Pulmonary artery endothelial cell (primary cell): ENCODE results near the gene GABRE. TPM values are rescaled to one million over a fixed set of nuclear protein-coding genes. Genes with fewer than 3 reads are reported as not detected.
"Not testable (repeated sequence)": the region's sequence is repeated elsewhere in the genome, so short reads cannot be mapped to it uniquely, and the experiment has no call there.

Experiments
- DNase-seq: peaks from one replicate; pipeline ENCODE4 v3.0.0-alpha.2; 2011; ENCODE audit warnings: low read depth, low spot score
- total RNA-seq: library from RNA; depleted of rRNA; stranded (reverse); fragments of >200 nt; gene quantifications from 2 replicates; pipeline ENCODE4 v1.2.3, GENCODE V29; 2014

GABRE gene
- total RNA-seq, 1 donor from 2014 or later: 3.7 TPM

DNA sequence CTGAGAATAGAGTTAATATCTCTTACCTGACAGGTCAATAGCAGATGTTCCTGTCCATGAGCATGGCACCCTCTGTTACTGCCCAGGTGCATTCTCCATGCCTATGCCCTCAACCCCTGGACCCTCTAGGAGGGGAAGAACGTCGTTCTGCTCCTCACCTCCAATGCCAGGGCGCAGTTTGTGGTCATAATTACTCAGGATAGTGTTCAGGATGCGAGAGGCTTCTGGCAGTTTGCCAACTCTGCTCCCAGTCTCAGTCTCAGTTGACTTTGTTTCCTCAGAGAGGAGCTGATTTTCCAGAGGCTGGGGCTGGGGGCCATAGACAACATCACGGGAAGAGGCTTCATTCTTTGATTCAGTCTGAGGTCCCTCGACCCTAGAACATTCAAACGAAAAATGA, 4.4 kb downstream of the GABRE start:
- DNase-seq: no peak

DNA sequence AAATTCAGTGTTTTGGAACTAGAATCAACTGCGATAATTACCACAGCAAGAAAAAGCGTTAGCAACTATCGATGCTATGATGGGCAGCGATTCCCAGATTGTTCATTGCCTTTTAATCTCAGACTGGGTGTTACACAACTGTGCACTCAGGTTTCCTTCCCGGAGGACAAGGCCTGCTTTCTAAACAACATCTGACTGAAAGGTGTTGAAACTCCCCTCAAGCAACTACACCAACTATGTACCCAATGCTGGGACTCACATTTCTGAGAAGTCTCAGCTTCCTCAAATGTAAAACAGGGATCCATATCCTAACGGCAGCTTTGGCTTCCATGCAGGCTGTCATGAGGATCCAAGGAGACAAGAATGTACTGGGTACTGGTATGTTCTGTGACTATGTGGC, 8.2 kb downstream of the GABRE start:
- DNase-seq: no peak

DNA sequence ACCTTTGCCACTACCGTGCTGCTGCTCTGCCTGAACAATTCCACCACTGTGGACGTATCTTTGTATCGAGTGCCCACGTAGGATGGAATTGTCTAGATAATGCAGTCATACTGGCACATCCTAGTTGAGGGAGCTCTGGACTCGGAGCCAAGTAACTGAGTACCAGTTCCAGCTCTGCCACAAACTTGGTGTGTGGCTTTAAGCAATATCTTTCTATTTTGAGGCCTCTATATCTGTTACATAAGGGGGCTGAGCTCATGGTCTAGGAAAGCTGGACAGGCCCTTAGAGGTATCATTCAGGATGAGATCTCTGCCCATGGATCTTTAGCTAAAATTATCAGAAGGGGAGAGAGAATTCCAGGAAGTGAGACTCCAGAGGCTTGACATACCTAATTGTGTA, 12.4 kb downstream of the GABRE start:
- no peak for DNase-seq

DNA sequence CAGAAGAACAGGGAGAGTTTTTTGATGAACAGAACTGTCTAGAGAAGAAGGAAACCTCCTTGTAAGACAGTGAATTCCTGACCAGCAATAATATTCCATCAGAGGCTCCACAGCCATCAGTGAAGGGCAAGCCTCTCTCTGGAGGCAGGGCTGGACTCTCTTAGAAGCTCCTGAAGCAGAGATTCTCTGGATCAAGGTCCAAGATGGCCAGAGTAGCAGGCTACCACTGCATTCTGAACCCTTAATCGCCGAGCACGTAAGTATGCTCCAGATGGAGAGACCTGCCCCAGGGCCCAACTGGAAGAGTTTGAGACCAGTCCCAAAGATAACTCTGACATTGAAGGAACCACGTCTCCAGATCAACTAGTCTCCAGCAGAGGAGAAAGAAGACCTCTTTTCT, 16.4 kb downstream of the GABRE start:
- DNase-seq: no peak

DNA sequence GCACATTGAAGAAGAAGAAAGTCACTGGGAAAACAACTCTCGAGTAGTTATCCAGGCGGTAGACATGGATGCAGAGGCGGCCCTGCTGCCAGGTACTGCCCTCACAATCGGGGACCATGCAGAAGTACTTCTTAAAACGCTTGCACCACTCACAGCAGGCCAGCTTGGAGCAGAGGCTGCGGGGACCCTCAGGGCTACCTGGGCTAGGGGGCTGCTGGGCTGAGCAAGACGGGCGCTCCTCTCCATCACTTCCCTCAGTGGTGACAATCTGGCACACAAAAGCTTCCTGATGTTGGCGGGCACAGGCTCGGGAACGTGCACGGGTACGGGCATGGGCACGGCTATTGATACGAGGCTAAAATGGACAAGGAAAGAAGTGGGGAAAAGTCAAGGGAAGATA, 19.7 kb downstream of the GABRE start:
- DNase-seq: no peak

DNA sequence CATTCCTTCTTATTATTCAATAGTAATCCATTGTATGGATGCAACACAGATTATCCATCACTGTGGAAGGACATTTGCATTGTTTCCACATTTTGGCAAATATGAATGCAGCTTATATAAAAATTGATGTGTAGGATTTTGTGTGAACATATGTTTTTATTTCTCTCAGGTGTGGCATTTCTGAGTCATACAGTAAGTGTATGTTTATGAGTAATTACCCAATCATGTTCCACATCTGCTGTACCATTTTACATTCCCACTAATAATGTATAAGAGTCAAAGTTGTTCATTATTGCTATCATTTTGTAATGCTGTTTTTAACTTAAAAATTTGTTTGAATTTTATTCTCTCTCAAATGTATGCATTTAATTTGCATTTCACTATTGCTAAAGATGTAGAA, 36.3 kb downstream of the GABRE start:
- DNase-seq: no peak

DNA sequence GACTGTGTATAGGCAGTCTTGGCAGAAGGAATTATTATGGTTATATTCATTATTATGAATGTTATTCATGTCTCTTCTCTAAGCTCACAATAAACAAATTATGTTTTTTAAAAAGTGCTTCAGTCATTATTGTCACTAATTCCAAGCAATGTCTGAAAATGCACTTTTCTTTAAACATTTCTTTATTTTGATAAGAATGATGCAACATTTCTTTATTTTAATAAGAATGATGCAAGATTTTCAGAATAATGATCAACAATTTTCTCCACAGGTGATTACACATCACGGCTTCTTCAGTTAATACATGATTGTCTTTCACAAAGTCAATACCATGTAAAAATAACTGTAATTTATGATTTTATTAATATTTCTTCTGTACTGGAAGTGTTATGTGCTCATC, 39.1 kb downstream of the GABRE start:
- DNase-seq: no peak

DNA sequence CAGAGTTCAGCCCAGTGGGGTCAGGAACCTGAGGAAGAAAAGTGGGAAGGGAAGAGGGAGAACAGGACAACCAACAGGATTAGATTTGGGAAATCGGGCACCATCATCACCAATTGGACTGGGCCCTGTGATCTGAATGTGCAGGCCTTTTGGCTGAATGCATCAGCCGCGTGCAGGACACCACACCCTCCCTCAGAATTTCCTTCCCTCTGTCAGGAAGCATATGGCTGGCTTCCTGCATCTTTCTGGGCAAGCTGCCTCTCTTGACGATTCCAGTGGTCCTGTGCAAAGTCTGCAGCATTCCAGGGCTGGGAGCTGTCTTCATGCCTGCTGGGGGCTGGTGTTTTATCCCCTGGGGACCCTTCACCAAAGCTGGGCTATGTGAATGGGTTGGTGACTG, 45.4 kb downstream of the GABRE start:
- no peak for DNase-seq

DNA sequence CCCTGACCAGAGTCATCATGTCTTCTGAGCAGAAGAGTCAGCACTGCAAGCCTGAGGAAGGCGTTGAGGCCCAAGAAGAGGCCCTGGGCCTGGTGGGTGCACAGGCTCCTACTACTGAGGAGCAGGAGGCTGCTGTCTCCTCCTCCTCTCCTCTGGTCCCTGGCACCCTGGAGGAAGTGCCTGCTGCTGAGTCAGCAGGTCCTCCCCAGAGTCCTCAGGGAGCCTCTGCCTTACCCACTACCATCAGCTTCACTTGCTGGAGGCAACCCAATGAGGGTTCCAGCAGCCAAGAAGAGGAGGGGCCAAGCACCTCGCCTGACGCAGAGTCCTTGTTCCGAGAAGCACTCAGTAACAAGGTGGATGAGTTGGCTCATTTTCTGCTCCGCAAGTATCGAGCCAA, 50.8 kb downstream of the GABRE start:
- DNase-seq: no peak

DNA sequence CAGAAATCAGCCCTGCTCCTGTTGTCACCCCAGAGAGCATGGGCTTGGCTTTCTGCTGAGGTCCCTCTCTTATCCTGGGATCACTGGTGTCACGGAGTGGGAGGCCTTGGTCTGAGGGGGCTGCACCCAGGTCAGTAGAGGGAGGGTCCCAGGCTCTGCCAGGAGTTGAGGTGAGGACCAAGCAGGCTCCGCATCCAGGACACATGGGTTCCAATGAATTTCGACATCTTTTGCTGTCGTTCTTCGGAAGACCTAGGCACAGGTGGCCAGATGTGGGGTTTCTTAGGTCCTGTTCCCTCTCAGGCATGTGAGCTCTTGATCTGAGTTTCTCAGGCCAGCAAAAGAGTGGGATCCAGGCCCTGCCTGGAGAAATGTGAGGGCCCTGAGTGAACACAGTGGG, 51.8 kb downstream of the GABRE start:
- DNase-seq: no peak

DNA sequence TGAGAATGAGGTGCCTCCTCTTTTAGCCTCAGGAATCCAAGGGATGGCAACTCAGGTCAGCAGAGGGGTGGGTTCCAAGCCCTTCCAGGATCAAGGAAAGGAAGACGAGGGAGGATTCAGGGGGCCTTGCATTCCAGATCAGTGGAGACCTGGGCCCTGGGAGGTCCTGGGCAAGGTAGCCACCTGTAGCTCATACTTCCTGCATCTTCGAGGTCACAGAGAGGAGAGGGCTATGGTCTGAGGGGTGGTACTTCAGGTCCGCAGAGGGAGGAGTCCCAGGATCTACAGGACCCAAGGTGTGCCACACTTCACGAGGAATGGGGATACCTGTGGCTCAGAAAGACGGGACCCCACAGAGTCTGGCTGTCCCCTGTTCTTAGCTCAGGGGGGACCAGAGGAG, 52.6 kb downstream of the GABRE start:
- DNase-seq: no peak

DNA sequence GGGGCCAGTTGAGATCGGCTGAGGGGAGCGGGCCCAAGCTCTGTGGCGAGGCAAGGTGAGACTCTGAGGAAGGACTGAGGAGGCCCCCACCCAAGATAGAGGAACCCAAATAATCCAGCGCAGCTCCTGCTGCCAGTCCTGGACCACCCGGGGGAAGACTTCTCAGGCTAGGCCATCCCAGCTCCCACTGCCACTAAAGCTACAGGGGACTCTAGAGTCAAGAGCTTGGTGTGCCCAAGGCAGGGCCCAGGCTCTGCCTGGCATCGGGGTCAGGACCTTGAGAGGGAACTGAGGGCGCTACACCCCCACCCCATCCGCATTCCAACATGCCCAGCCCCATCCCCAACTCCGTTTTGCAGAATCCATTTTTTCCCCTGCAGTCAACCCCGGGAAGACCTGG, 53.2 kb downstream of the GABRE start:
- no peak for DNase-seq

DNA sequence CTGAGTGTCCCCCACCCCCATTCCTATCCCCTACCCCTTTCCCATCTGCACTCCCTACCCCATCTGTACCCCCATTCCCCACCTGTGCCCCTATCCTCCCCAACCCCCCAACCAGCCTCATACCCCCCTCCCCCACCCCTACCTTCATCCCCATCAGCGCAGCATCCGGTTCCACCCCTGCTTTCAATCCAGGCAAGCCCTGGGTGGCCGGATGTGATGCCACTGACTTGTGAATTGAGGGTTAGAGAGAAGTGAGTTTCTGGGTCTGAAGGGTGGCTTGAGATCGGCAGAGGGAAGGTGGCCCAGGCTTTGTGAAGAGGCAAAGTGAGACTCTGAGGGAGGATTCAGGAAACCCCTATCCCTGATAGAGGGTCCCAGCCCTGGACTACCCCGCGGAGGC, 53.9 kb downstream of the GABRE start:
- DNase-seq: no peak

DNA sequence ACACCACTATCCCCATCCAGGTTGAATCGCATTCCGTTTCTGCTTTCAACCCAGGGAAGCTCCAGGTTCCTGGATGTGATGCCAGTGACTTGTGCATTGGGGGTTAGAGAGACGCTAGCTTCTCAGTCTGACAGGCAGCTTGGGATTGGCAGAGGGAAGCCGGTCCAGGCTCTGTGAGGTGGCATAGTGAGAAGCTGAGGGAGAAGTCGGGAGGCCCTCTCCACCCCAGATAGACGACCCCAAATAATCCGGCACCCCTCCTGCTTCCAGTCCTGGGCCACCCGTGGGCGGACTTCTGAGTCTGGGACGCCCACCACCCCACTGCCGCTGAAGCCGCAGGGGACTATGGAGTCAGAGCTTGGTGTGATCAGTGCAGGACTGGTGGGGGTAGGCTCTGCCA, 54.4 kb downstream of the GABRE start:
- DNase-seq: no peak

DNA sequence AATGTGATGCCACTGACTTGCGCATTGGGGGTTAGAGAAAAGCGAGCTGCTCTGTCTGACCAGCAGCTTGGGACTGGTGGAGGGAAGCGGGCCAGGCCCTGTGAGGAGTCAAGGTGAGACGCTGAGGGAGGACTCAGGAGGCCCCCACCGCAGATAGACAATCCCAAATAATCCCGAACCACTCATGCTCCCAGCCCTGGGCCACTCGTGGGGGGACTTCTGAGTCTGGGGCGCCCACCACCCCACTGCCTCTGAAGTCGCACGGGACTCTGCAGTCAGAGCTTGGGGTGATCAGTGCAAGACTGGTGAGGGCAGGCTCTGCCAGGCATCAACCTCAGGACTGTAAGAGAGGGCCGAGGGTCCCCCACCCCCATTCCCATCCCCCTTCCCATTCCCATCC, 54.9 kb downstream of the GABRE start:
- no peak for DNase-seq

DNA sequence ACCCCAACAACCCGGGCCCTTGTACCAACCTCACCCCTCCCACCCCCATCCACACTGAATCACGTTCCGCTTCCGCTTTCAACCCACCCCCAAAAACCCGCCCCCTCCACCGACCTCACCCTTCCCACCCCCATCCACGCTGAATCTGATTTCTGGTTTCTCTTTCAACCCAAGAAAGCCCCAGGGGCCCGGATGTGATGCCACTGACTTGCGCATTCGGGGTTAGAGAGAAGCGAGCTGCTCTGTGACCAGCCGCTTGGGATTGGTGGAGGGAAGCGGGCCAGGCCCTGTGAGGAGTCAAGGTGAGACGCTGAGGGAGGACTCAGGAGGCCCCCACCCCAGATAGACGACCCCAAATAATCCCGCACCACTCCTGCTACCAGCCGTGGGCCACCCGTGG, 55.7 kb downstream of the GABRE start:
- not testable (repeated sequence) for DNase-seq

DNA sequence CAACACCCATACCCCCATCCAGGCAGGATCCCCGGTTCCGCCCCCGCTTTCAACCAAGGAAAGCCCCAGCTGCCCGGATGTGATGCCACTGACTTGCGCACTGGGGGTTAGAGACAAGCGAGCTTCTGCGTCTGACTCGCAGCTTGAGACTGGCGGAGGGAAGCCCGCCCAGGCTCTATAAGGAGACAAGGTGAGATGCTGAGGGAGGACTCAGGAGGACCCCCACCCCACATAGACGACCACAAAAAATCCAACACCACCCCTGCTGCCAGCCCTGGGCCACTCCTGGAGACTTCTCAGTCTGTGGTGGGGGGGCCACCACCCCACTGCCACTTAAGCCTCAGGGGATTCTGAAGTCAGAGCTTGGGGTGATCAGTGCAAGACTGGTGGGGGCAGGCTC, 61.7 kb downstream of the GABRE start, which contains the start of gene MAGEA4:
TSS of gene MAGEA4 (plus strand) at position 110 of the 400 bp plus-strand sequence. CDS start 10,776 bp downstream, outside the sequence.
- DNase-seq: no peak

DNA sequence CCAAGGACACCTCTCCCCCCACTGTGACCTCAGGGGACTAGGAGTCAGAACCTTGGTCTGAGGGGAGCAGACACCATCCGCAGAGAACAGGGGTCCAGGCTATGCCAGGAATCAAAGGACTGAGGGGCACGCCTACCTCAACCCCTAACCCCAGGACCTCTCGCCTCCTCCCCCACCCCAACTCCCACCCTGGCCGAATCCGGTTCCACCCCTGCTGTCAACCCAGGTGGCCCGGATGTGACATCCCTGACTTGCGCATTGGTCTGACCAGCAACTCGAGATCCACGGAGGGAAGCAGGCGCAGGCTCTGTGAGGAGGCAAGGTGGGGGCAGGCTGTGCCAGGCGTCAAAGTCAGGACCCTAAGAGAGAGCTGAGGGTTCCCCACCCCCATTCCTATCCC, 62.3 kb downstream of the GABRE start:
- no peak for DNase-seq

DNA sequence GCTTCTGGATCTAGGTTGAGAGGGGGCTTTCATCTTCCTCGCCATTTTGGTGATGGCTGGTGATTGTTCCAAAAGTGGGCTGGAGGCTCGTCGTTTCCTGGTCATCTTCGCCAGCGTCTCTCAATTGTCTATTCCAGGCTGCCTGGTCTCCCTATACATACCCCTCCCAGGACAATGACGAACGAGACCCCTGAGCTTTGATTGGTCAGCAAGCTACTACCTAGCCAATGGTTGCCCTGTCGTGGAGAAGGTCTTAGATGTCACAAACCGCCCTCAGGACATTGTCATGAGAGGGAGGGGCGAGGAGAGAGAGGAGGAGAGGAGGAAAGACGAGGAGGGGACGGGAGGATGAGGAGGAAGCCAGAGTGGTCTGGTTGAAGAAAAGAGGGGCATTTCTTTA, 69.5 kb downstream of the GABRE start:
- no peak for DNase-seq

Other genes starting within 250 kb of the GABRE start
- gene CNGA2, start 239.9 kb downstream of the GABRE start, total RNA-seq: not detected in 2 replicates
- not detected in 2 replicates for gene MAGEA4, start 61.8 kb downstream of the GABRE start, total RNA-seq
- not detected in 2 replicates for gene MAGEA10, start 163.9 kb upstream of the GABRE start, total RNA-seq